HEK293 (cell line): ENCODE results near the gene CYP2S1.

Experiments used
- CTCF ChIP-seq: fragments of 450-650 bp; formaldehyde crosslinking; IDR thresholded peaks from 2 replicates; pipeline ENCODE4 v1.5.1; 2016; ENCODE audit warnings: missing biosample characterization, missing genetic modification characterization
- GFI1B ChIP-seq: fragments of 450-650 bp; formaldehyde crosslinking; IDR thresholded peaks from 2 replicates; pipeline ENCODE4 v1.5.1; 2016; ENCODE audit warnings: missing biosample characterization, missing genetic modification characterization
- INSM2 ChIP-seq: fragments of 450-650 bp; formaldehyde crosslinking; IDR thresholded peaks from 2 replicates; pipeline ENCODE4 v1.5.1; 2016; ENCODE audit warnings: missing biosample characterization, missing genetic modification characterization
- OSR2 ChIP-seq: fragments of 450-650 bp; formaldehyde crosslinking; IDR thresholded peaks from 2 replicates; pipeline ENCODE4 v1.5.1; 2016; ENCODE audit warnings: missing biosample characterization, missing genetic modification characterization
- PRDM2 ChIP-seq: fragments of 450-650 bp; formaldehyde crosslinking; IDR thresholded peaks from 2 replicates; pipeline ENCODE4 v1.5.1; 2016; ENCODE audit warnings: missing biosample characterization, missing genetic modification characterization, borderline replicate concordance
- ZBTB17 ChIP-seq: fragments of 450-650 bp; formaldehyde crosslinking; IDR thresholded peaks from 2 replicates; pipeline ENCODE4 v1.5.1; 2016; ENCODE audit warnings: missing biosample characterization, missing genetic modification characterization
- ZBTB20 ChIP-seq: fragments of 450-650 bp; formaldehyde crosslinking; IDR thresholded peaks from 2 replicates; pipeline ENCODE4 v1.5.1; 2016; ENCODE audit warnings: missing biosample characterization, missing genetic modification characterization
- ZFHX2 ChIP-seq: fragments of 450-650 bp; formaldehyde crosslinking; conservative IDR thresholded peaks from 2 replicates; pipeline ENCODE4 v1.5.1; 2016; ENCODE audit warnings: missing biosample characterization, missing genetic modification characterization
- ZFP3 ChIP-seq: fragments of 450-650 bp; formaldehyde crosslinking; IDR thresholded peaks from 2 replicates; pipeline ENCODE4 v1.5.1; 2016; ENCODE audit warnings: low read depth, missing biosample characterization, missing genetic modification characterization
- ZIC2 ChIP-seq: fragments of 450-650 bp; formaldehyde crosslinking; IDR thresholded peaks from 2 replicates; pipeline ENCODE4 v1.5.1; 2016; ENCODE audit warnings: missing biosample characterization, missing genetic modification characterization
- ZNF114 ChIP-seq: fragments of 450-650 bp; formaldehyde crosslinking; IDR thresholded peaks from 2 replicates; pipeline ENCODE4 v1.5.0; 2017; ENCODE audit warnings: missing biosample characterization, missing genetic modification characterization
- ZNF133 ChIP-seq: fragments of 450-650 bp; formaldehyde crosslinking; IDR thresholded peaks from 2 replicates; pipeline ENCODE4 v1.5.1; 2016; ENCODE audit warnings: missing biosample characterization, missing genetic modification characterization
- ZNF157 ChIP-seq: fragments of 450-650 bp; formaldehyde crosslinking; IDR thresholded peaks from 2 replicates; pipeline ENCODE4 v1.5.1; 2016; ENCODE audit warnings: missing biosample characterization, missing genetic modification characterization
- ZNF2 ChIP-seq: fragments of 450-650 bp; formaldehyde crosslinking; IDR thresholded peaks from 2 replicates; pipeline ENCODE4 v1.5.1; 2016; ENCODE audit warnings: missing biosample characterization, missing genetic modification characterization
- ZNF211 ChIP-seq: fragments of 450-650 bp; formaldehyde crosslinking; IDR thresholded peaks from 2 replicates; pipeline ENCODE4 v1.5.1; 2016; ENCODE audit warnings: low read depth, missing biosample characterization, missing genetic modification characterization
- ZNF239 ChIP-seq: fragments of 450-650 bp; formaldehyde crosslinking; IDR thresholded peaks from 2 replicates; pipeline ENCODE4 v1.5.1; 2016; ENCODE audit warnings: missing biosample characterization, missing genetic modification characterization
- ZNF366 ChIP-seq: fragments of 450-650 bp; formaldehyde crosslinking; conservative IDR thresholded peaks from 2 replicates; pipeline ENCODE4 v1.5.1; 2016; ENCODE audit warnings: missing biosample characterization, missing genetic modification characterization
- ZNF398 ChIP-seq: fragments of 450-650 bp; formaldehyde crosslinking; IDR thresholded peaks from 2 replicates; pipeline ENCODE4 v1.5.1; 2017; ENCODE audit warnings: missing biosample characterization, missing genetic modification characterization
- ZNF624 ChIP-seq: fragments of 450-650 bp; formaldehyde crosslinking; IDR thresholded peaks from 2 replicates; pipeline ENCODE4 v1.5.1; 2017; ENCODE audit warnings: missing biosample characterization, missing genetic modification characterization
- ZNF645 ChIP-seq: fragments of 450-650 bp; formaldehyde crosslinking; IDR thresholded peaks from 2 replicates; pipeline ENCODE4; 2016; ENCODE audit warnings: missing biosample characterization, missing genetic modification characterization
- ZNF692 ChIP-seq: fragments of 450-650 bp; formaldehyde crosslinking; IDR thresholded peaks from 2 replicates; pipeline ENCODE4 v1.5.1; 2016; ENCODE audit warnings: missing biosample characterization, missing genetic modification characterization

Gene CYP2S1

GRCh38 chr19:41189425-41190065 lies 3.5 kb upstream of the CYP2S1 start (continued):
- TF ChIP-seq ZNF239 (tag by site-specific recombination) = no peak
- no peak for TF ChIP-seq ZNF2 (tag by site-specific recombination)
- TF ChIP-seq ZBTB20 (tag by site-specific recombination) = peak; percentile 53
- TF ChIP-seq ZFP3 (tag by site-specific recombination) = no peak
- TF ChIP-seq ZIC2 (tag by site-specific recombination) = 0 out of 2 replicates have a peak, but pooled peaks have one; percentile 28
- peak; percentile 50 for TF ChIP-seq ZNF398 (tag by site-specific recombination)
- TF ChIP-seq ZNF211 (tag by site-specific recombination) = no peak
- TF ChIP-seq ZNF133 (tag by site-specific recombination) = no peak
- TF ChIP-seq ZNF645 (tag by site-specific recombination) = no peak
- TF ChIP-seq INSM2 (tag by site-specific recombination) = no peak
- no peak for TF ChIP-seq ZNF624 (tag by site-specific recombination)
- TF ChIP-seq PRDM2 (tag by site-specific recombination) = no peak
- no peak for TF ChIP-seq CTCF
- TF ChIP-seq ZBTB17 (tag by site-specific recombination) = peak; percentile 52; the same call in 1 of the 2 replicates
- TF ChIP-seq ZNF157 (tag by site-specific recombination) = no peak
- no peak for TF ChIP-seq ZNF114 (tag by site-specific recombination)
- peak; percentile 72 for TF ChIP-seq OSR2 (tag by site-specific recombination)
- TF ChIP-seq GFI1B (tag by site-specific recombination) = no peak
- TF ChIP-seq ZNF366 (tag by site-specific recombination) = no peak
- TF ChIP-seq ZNF692 (tag by site-specific recombination) = no peak
- TF ChIP-seq ZFHX2 = peak; percentile 28; the same call in 1 of the 2 replicates
